ENCODE measurements around the gene CDK18.

DNA sequence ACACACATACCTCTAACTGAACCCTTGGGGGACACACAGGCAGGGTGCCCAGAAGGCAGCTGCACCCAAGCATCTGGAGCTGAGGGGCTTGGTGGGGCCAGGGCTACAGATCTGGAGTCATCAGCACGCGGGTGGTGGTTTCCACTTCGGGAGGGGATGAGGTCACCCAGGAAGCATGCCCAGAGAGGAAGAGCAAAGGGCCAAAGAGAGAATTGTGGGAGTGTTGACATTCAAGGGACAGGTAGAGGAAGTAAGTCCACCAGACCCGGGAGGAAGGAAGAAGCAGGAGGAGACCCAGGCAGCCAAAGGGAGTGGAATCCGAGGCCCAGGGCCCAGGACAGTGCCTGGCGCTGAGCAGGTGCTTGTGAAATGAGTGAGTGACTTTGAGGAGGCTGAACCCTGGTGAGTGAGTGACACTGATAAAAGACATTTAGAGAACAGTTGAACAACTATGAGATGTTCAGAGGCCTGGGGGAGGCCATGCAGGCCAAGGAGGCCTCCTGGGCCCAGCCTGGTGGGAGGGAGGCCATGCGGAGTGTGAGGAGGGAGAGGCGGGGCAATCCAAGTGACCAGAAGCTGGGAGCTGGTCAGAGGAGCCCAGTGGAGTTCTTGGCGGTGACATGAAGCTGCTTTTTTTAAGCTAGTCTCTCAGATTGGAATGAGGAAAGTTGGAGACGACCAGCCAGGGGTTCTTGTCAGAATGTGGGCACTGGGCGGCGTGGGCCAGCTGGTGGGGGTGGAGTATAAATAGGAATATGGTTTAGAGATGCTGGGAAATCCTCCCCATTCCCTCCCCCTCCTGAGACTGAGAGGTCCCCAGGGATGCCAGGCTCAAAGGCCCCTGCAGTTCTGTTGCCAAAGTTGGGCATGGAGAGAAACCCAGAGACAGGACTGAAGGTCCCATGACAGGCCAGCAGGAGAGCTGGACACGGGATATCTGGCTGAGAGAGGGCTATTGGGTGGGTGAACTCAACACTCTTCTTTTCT is 7.9 kb downstream of the CDK18 start:
- TF ChIP-seq, protein P1, sequence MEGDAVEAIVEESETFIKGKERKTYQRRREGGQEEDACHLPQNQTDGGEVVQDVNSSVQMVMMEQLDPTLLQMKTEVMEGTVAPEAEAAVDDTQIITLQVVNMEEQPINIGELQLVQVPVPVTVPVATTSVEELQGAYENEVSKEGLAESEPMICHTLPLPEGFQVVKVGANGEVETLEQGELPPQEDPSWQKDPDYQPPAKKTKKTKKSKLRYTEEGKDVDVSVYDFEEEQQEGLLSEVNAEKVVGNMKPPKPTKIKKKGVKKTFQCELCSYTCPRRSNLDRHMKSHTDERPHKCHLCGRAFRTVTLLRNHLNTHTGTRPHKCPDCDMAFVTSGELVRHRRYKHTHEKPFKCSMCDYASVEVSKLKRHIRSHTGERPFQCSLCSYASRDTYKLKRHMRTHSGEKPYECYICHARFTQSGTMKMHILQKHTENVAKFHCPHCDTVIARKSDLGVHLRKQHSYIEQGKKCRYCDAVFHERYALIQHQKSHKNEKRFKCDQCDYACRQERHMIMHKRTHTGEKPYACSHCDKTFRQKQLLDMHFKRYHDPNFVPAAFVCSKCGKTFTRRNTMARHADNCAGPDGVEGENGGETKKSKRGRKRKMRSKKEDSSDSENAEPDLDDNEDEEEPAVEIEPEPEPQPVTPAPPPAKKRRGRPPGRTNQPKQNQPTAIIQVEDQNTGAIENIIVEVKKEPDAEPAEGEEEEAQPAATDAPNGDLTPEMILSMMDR (IDR thresholded peaks at IDR 0.05) = no peak
- TF ChIP-seq POLR2A (IDR thresholded peaks at IDR 0.05) = no peak

Data from thyroid gland (tissue), 4 donors.